Non-pigmented ciliary epithelial cell (primary cell): ENCODE measurements around the gene XRCC5.
"Not testable (repeated sequence)": the region's sequence is repeated elsewhere in the genome, so short reads cannot be mapped to it uniquely, and the experiment has no call there.

Source experiments
- DNase-seq: peaks from one replicate; pipeline ENCODE4 v3.0.0-alpha.2; 2010; ENCODE audit warnings: low read depth

XRCC5 gene

DNA sequence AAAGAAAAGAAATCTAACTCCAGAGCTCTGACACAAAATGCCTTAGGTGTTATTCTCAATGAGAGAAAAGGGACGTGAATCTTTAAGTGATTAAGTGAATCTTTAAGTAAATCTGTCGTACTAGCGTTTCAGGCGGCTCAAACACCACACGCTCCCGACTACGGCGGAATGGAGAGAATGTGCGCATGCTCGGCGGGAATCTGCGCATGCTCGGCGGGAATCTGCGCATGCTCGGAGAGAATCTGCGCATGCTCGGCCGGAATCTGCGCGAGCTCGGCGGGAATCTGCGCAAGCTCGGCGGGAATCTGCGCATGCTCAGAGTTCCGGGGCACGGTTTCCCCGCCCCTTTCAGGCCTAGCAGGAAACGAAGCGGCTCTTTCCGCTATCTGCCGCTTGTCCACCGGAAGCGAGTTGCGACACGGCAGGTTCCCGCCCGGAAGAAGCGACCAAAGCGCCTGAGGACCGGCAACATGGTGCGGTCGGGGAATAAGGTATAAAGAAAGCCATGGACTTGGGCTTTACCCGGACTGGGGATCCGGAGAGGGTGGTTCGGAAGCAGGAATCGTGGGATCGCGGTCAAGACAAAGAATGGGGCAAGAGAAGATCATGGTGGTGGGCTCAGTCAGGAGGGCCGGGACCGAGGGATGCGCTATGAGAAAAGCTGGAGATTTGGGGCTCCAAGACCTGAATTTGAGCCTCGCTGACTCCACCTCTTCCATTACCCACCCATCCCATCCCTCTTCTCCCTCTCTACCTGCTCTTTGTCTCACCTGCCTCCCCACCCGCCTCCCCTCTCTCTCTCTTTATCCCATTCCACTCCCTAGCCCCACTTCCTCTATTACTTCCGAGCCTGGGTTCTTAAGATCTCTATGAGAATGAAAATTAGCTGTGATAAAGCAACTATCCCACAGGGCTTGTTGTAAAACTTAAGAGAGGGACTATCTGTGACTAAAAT is at the start of gene XRCC5:
Gene XRCC5, plus strand, starts transcription at position 382 of the 955 bp plus-strand sequence. Its CDS starts 89 bp downstream, at position 471.
- DNase-seq = peak; percentile 81

DNA sequence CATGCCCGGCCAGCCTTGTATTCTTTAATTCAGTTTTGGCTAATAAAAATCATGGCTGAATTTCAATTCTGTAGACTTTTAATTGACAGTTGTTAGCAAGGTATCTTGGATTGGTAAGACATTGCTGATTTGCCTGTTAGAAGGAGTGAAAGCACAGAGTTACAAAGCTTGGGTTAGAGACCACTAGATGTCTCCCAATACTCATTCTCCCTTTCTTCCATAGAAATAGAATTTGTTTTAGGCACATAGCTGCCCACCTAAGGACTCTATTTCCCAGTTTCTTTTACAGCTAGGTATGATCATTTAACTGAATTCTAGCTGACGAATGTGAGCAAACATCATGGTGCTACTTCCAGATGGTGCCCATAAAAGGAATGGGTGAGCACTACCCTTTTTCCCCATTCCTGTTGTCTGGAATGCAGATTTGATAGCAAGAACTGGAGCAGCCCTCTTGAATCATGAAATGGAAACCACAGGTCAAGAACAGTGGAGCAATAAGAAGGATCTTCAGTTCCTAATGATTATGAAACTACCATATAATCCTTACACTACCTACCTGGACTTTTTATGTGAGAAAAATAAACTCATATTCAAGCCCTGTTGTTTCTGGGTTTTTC is 45.0 kb upstream of the XRCC5 start:
- no peak for DNase-seq

DNA sequence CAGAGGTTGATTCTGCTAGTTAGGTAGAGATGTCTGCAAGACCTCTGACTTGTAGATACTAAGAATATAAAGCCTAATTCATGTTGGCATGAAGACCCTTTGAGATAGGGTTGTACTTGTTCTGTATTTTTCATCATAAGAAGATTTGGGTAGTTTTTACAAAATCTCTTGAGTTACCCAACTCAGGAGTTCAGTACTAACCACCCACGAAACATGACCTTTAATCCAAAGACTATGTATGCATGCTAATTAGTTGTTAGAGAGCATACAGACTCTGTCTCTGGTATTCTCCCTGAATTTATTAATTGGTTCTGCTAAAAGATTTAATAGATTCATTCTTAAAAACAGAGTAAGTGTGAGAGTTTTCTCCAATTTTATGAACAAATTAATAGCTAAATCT is 44.5 kb upstream of the XRCC5 start:
- no peak for DNase-seq

GRCh38 chr2:216066230-216066629 is 42.9 kb upstream of the XRCC5 start:
- DNase-seq = no peak

DNA sequence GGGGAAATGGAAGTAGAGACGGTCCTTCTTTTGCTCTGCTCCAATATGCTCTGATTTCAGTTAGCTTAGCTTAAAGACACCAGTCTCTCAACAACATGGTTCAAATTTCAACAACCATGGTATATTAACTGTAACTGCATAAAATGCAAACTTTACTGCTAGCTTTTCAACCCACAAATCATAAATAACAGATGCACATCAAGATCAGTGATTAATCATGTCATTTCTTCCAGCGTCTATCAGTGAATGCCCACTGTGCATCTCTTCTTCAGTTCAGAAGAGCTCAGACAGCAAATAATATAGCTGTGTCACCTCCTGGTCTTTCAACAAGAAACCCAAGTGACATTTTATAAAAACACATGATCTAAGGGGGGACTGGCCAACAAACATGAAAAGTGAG is 40.1 kb upstream of the XRCC5 start:
- DNase-seq = no peak

DNA sequence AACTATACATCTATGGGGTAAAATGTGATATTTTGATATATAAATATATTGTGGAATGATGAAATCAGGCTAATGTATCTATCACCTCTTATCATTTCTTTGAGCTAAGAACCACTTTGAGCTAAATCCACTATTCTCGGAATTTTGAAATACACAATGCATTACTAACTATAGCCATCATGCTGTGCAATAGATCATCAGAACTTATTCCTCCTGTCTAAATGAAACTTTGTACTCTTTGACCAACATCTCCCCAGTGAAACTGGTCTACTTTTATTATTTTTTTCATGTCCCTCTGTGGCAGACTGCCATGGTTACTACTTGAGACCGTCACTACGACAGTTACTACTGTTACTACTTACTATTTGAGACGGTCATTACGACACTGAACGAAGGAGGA is 39.0 kb upstream of the XRCC5 start:
- no peak for DNase-seq

DNA sequence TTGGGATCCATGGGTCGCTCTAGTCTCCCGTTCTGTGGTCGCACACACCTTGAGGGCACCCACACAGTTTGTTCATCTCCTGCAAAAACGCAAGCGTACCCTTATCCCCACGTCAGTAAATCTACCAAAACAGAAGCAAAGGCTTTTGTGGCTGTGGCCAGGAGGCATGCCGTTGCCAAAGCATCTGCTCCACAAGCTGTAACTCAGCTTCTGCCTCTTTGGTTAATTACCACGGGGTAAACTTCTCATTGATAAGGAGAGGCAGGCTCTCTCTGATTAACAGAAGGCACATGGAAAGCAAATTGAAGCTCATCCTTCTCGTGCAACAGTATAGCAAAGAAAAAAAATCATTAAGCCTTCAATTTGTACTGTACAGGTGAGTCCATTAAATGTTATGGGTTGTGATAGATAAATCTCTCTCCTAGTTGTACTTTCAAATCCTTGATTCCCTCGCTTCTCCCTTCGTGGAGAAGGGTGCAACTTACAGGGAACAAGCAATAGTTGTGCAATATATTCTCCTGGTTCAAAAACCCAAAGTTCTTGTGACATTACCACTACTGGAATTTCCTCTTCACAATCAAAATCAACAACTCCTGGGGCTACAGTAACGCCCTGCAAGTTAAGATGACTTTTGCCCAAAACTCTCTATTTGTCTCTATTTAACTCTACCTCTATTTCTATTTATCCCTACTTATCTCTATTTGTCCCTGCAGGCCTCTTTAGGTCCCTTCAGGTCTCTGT is 37.9 kb upstream of the XRCC5 start:
- DNase-seq = no peak

DNA sequence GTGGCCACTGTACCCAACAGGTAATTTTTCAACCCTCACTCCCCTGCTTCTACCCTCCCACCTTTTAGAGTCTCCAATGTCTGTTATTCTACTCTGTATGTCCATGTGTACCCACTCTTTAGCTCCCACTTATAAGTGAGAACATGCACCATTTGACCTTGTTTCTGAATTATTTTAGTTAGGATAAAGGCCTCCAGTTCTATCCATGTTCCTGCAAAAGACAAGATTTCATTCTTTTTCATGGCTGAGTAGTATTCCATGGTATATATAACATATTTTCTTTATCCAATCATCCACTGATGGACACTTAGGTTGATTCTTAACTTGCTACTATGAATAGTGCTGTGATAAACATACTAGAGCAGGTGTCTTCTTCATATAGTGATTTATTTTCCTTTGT is 36.7 kb upstream of the XRCC5 start:
- no peak for DNase-seq

GRCh38 chr2:216073773-216074172 is 35.4 kb upstream of the XRCC5 start:
- DNase-seq = no peak

- DNase-seq = no peak
Observed at GRCh38 chr2:216074380-216074779, 34.8 kb upstream of the XRCC5 start.

GRCh38 chr2:216074794-216075193 is 34.4 kb upstream of the XRCC5 start:
- DNase-seq = no peak

GRCh38 chr2:216075510-216076485 is 33.4 kb upstream of the XRCC5 start:
- no peak for DNase-seq

DNA sequence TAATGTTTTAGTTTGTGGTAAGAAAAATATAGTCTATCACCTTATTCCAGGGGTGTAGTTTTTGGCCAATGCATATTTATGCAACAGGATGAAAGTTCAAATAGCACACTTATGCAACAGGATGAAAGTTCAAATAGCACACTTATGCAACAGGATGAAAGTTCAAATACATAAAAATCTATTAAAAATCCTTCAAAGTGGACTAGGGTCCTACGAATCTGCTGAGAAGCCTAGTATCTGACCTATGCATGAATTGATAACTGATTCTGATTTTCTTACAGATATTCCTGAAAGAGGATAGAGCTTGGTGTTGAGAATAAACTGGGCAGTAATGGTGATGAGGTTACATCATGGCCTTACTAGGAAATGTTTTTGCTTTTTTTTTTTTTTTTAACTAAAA is 30.4 kb upstream of the XRCC5 start:
- no peak for DNase-seq

DNA sequence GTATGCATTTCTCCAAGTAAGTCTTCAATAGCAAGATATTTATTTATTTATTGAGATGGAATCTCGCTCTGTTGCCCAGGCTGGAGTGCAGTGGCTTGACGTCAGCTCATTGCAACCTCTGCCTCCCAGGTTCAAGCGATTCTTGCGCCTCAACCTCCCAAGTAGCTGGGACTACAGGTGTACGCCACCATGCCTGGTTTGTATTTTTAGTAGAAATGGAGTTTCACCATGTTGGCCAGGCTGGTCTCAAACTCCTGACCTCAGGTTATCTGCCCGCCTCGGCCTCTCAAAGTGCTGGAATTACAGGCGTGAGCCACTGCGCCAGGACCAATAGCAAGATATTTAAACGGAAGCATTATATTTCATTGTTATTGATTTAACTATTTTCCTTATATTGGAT is 29.1 kb upstream of the XRCC5 start:
- DNase-seq = not testable (repeated sequence)

DNA sequence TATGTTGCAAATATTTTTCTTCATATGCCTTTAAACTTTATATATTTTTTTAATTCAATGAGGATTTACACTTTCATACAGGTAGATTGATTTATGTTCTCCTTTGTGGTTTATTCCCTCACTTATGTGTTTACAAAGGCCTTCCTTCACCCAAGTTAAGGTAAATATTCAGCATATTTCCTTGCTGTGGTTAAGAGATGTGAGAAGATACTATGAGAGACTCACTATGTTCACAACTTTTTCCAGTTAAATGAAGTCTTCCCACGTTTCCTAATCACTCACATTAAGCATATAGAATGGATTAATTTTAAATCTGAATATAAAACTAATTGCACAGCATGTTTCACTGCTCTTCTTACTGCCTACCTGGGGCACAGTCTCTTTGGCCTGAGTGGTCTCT is 28.1 kb upstream of the XRCC5 start:
- no peak for DNase-seq

- no peak for DNase-seq
Observed at GRCh38 chr2:216081487-216082116, 27.5 kb upstream of the XRCC5 start, which contains the start of the genes PECR and TMEM169. Gene PECR (minus strand): TSS chr2:216081809. CDS start chr2:216081741, 68 bp downstream. Gene TMEM169 (plus strand): TSS chr2:216081919. CDS start chr2:216095964, 14,045 bp downstream.

DNA sequence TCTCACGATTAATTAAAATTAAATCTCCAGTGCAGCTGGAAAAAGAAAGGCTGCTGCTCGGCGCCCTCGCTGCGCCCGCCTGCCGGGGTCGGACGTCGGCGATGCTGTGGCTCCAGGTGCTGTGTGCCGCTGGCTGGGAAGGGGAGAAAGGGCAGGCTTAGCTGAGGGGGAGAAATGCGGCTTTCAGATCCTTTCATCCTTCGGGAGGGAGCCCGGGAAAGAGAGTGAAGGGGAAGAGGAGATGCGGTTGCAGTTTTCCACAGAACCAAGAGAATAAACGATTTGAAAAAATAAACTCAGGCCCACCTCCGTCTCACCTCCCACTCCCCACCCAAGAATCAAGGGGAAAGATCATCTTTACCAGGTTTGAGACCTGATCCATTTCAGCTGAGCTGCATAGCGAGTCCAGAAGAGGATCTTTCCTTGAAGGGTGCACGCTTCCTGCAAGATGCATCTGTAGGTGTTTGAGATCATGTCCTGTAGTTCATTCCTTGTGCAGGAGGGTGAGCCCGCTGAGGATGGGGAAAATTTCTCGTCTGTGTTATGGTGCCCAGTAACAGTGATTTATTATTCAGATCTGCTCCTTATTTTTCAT is 26.9 kb upstream of the XRCC5 start:
- no peak for DNase-seq

DNA sequence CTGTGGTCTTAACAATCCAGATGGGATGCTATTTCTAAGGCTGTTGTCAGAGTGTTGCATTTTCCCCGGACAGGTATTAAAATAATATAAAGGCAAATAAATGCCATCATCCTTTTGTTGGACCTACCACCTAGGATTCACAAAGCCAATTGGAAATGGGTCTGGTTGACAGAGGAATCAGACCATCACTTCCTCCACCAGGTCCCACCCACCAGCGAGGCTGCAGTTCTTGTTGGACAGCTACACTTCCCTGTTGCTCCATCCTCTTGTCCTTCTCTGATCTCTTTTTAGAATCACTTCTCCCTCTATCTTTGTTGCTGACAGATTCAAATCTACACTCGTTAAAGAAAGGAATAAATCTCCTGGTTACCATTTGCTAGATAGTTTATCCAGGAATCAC is 26.3 kb upstream of the XRCC5 start:
- no peak for DNase-seq

DNA sequence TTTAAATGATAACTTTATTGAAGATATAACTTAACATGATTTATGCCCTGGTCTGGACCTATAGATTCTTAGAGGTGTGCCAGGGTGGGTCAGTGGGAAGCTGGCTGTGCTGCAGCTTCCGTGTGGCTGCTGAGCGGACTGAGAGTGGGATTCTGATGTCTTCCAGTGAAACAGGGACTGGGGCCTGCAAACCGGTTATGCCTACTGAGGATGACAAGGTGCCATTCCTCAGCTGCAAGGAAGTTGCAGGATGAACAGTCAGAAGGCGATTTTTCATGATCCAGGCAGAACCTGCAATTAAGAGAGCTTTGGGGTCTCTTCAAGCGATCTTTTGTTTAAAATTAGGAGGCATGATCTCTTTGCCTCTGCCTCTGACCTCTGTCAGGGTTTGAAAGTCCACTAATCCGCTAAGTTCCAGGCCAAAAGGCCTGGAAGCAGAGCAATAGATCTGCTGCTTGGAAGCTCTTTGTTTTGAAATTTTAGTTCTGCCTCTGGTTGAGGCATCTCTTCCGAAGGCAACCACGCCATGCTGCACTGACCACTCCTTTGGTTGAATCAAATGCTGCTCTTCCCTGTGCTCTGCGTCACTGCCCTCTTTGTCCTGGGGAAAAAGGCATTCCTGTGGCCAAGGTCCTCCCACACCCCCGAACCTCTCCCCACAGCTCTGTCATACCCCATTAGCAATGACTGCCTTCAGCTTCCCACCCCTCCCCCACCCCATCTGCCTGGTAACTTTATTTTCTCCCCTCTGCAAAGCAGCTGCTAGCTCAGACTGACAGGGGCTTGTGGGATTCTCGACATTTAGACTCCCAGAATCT is 25.5 kb upstream of the XRCC5 start:
- peak; percentile 96 for DNase-seq

GRCh38 chr2:216084547-216084946 is 24.6 kb upstream of the XRCC5 start:
- DNase-seq = no peak
